Measurements from ENCODE around the gene STEAP3. TPM values are rescaled to one million over a fixed set of nuclear protein-coding genes. Genes with fewer than 3 reads are reported as not detected.
A peak's percentile ranks its signal among the peaks of the same experiment; 100 is the strongest.

STEAP3 gene
- total RNA-seq, 1 experiment from 2014 or later, result 24.0 TPM

- Mint-ChIP-seq H3K27ac (no peak overlapping the region), H3K9me3 (peaks cover 5% of the 10 kb centered on the region; the same call in 1 of the 2 replicates), H3K4me3 (no peak overlapping the region), H3K27me3 (ENCODE audit: low read depth) (no peaks in the 10 kb centered on the region; the same call in 1 of the 2 replicates), H3K4me1 (peaks cover 8% of the 10 kb centered on the region), H3K36me3 (peaks cover 29% of the 10 kb centered on the region)
- TF ChIP-seq PRDM15 (CRISPR knock-in tag; IDR thresholded peaks at IDR 0.05), result no peak
- TF ChIP-seq ZNF281 (CRISPR knock-in tag; IDR thresholded peaks at IDR 0.05), result no peak
- no peak for TF ChIP-seq ZNF232 (CRISPR knock-in tag; IDR thresholded peaks at IDR 0.05)
- TF ChIP-seq CTCF (IDR thresholded peaks at IDR 0.05), result no peak
- TF ChIP-seq ZMAT4 (CRISPR knock-in tag; IDR thresholded peaks at IDR 0.05), result no peak
- no peak for TF ChIP-seq TP53 (CRISPR knock-in tag; IDR thresholded peaks at IDR 0.05)
- no peak for TF ChIP-seq NR2C2 (CRISPR knock-in tag; IDR thresholded peaks at IDR 0.05)
- no peak for TF ChIP-seq E2F5 (CRISPR knock-in tag; IDR thresholded peaks at IDR 0.05)
- TF ChIP-seq PRRX2 (CRISPR knock-in tag; IDR thresholded peaks at IDR 0.05), result no peak
- no peak for TF ChIP-seq EMX1 (CRISPR knock-in tag; IDR thresholded peaks at IDR 0.05)
- TF ChIP-seq RELA (CRISPR knock-in tag; IDR thresholded peaks at IDR 0.05; ENCODE audit: borderline replicate concordance), result no peak
- DNase-seq (ENCODE audit: low spot score) (no peak), ATAC-seq (no peak)
- ChIA-PET CTCF (no interaction called here), POLR2A (no interaction called here)
These were observed 22.2 kb downstream of the STEAP3 start for GRCh38 chr2:119245841-119246230.

- H3K4me1 Mint-ChIP-seq, result no peaks in the 10 kb centered on the region
- H3K27me3 Mint-ChIP-seq (ENCODE audit: low read depth), result no peaks in the 10 kb centered on the region; the same call in 1 of the 2 replicates
- POLR2A ChIA-PET, result no interaction called here
- no peak for DNase-seq (ENCODE audit: low spot score)
- ATAC-seq, result peak; percentile 71
- H3K9me3 Mint-ChIP-seq, result peaks cover 5% of the 10 kb centered on the region; the same call in 1 of the 2 replicates
- H3K36me3 Mint-ChIP-seq, result peaks cover 29% of the 10 kb centered on the region
- no peak for TF ChIP-seq E2F5 (CRISPR knock-in tag; IDR thresholded peaks at IDR 0.05)
- CTCF ChIA-PET, result interaction anchor here (0.5 to 1.6 kb wide), 8 partner anchors 8 to 313 kb away, joined by 3 to 13 read pairs (median 4); no protein-coding TSS in a partner anchor
- H3K4me3 Mint-ChIP-seq, result no peak overlapping the region
- no peak overlapping the region for H3K27ac Mint-ChIP-seq
These were observed 23.5 kb downstream of the STEAP3 start for GRCh38 chr2:119246884-119247843.
